Hepatocyte (in vitro differentiated cells): ENCODE data around the gene A3GALT2. TPM values are rescaled to one million over a fixed set of nuclear protein-coding genes. Genes with fewer than 3 reads are reported as not detected.

Source experiments
- DNase-seq: peaks from one replicate; pipeline ENCODE4 v3.0.0-alpha.2; 2016; ENCODE audit warnings: low spot score
- H2AFZ ChIP-seq: fragments of 200-600 bp; sonication (generic); 2 replicates; pipeline ENCODE4 v1.6.0; 2016; ENCODE audit warnings: antibody characterized with exemption, mild to moderate bottlenecking
- H3K27ac ChIP-seq: fragments of 200-600 bp; sonication (generic); 2 replicates; pipeline ENCODE4 v1.5.1; 2016; ENCODE audit warnings: mild to moderate bottlenecking
- H3K27me3 ChIP-seq: fragments of 200-600 bp; sonication (generic); 2 replicates; pipeline ENCODE4 v1.6.1; 2016
- H3K36me3 ChIP-seq: fragments of 200-600 bp; sonication (generic); replicated peaks from 2 replicates; pipeline ENCODE4 v1.5.1; 2016; ENCODE audit warnings: low read depth; ENCODE audit not compliant: insufficient read depth
- H3K4me1 ChIP-seq: fragments of 200-600 bp; sonication (generic); 2 replicates; pipeline ENCODE4 v1.5.1; 2016; ENCODE audit warnings: mild to moderate bottlenecking, moderate library complexity; ENCODE audit not compliant: insufficient read depth
- H3K4me2 ChIP-seq: fragments of 200-600 bp; sonication (generic); 2 replicates; pipeline ENCODE4 v1.6.0; 2016
- H3K4me3 ChIP-seq: fragments of 200-600 bp; sonication (generic); 2 replicates; pipeline ENCODE4 v1.5.1; 2016; ENCODE audit warnings: mild to moderate bottlenecking
- H3K79me2 ChIP-seq: fragments of 200-600 bp; sonication (generic); 2 replicates; pipeline ENCODE4 v1.6.0; 2017; ENCODE audit warnings: mild to moderate bottlenecking
- H3K9me2 ChIP-seq: fragments of 200-600 bp; sonication (generic); replicated peaks from 2 replicates; pipeline ENCODE4 v1.6.0; 2017; ENCODE audit warnings: mild to moderate bottlenecking; ENCODE audit not compliant: insufficient read depth
- H3K9me3 ChIP-seq: fragments of 200-600 bp; sonication (generic); 2 replicates; pipeline ENCODE4 v1.5.1; 2016; ENCODE audit warnings: low read depth, mild to moderate bottlenecking
- H4K20me1 ChIP-seq: fragments of 200-600 bp; sonication (generic); 2 replicates; pipeline ENCODE4 v1.6.0; 2016; ENCODE audit warnings: mild to moderate bottlenecking; ENCODE audit not compliant: insufficient read depth, poor library complexity, severe bottlenecking
- CTCF ChIP-seq: fragments of 200-600 bp; sonication (generic); IDR thresholded peaks from 2 replicates; pipeline ENCODE4 v1.5.1; 2016; ENCODE audit warnings: antibody characterized with exemption, mild to moderate bottlenecking; ENCODE audit not compliant: poor library complexity
- EZH2 ChIP-seq: fragments of 200-600 bp; sonication (generic); IDR thresholded peaks from 2 replicates; pipeline ENCODE4 v1.6.1; 2016; ENCODE audit warnings: antibody characterized with exemption, mild to moderate bottlenecking, borderline replicate concordance
- EZH2phosphoT487 ChIP-seq: fragments of 200-600 bp; sonication (generic); IDR thresholded peaks from one replicate; pipeline ENCODE4 v1.6.1; 2018; ENCODE audit warnings: antibody characterized with exemption, mild to moderate bottlenecking, low read depth, moderate library complexity; ENCODE audit not compliant: unreplicated experiment, severe bottlenecking
- WGBS: methylation state at CpG from one replicate; pipeline ENCODE4 v1.1.6; 2016; ENCODE audit warnings: low lambda C conversion rate; ENCODE audit errors: missing lambda C conversion rate; 5-methylcytosine and 5-hydroxymethylcytosine counted together
- polyA plus RNA-seq: library from polyadenylated mRNA; unstranded; fragments of >200 nt; fragmentation: Nextera tagmentation; extraction: Ambion mirVana; gene quantifications from 2 replicates; pipeline ENCODE4 v1.2.1, GENCODE V29; 2016
- total RNA-seq: library from RNA; depleted of rRNA; stranded (reverse); fragments of >200 nt; gene quantifications from 2 replicates; pipeline ENCODE4 v1.2.3, GENCODE V29; 2014

Gene A3GALT2
- total and polyA plus RNA-seq, 2 experiments from 2014 or later: not detected

- Histone ChIP-seq H3K36me3 (no peaks in the 10 kb centered on the region), H3K27me3 (no peaks in the 10 kb centered on the region), H3K4me2 (no peak overlapping the region), H4K20me1 (peaks cover 90% of the 10 kb centered on the region), H3K9me3 (no peaks in the 10 kb centered on the region), H3K9me2 (no peaks in the 10 kb centered on the region), H3K27ac (no peak overlapping the region), H3K4me1 (peaks cover 21% of the 10 kb centered on the region), H3K79me2 (peaks cover 95% of the 10 kb centered on the region), H3K4me3 (no peak overlapping the region), H2AFZ (no peak overlapping the region)
- TF ChIP-seq EZH2 (no peak), EZH2phosphoT487 (no peak), CTCF (no peak)
- WGBS: 97% methylated on average over 5 of the region's 5 CpGs
- no peak for DNase-seq
Measured at GRCh38 chr1:33263890-33264504, 56.9 kb downstream of the A3GALT2 start.

- no peaks in the 10 kb centered on the region for H3K9me2 ChIP-seq
- H4K20me1 ChIP-seq: peaks cover 74% of the 10 kb centered on the region
- no peaks in the 10 kb centered on the region for H3K9me3 ChIP-seq
- TF ChIP-seq EZH2 (no peak), CTCF (no peak), EZH2phosphoT487 (no peak)
- no peaks in the 10 kb centered on the region for H3K36me3 ChIP-seq
- no peak for DNase-seq
- H3K4me1 ChIP-seq: peaks cover 34% of the 10 kb centered on the region
- H3K27ac ChIP-seq: no peak overlapping the region
- no peak overlapping the region for H2AFZ ChIP-seq
- no peak overlapping the region for H3K4me3 ChIP-seq
- H3K4me2 ChIP-seq: no peak overlapping the region
- H3K79me2 ChIP-seq: peaks cover 88% of the 10 kb centered on the region
- H3K27me3 ChIP-seq: no peaks in the 10 kb centered on the region
- WGBS: 79% methylated on average over 7 of the region's 7 CpGs
Measured at GRCh38 chr1:33261344-33261743, 59.6 kb downstream of the A3GALT2 start.

- Histone ChIP-seq H3K79me2 (peaks cover 79% of the 10 kb centered on the region), H3K9me2 (no peaks in the 10 kb centered on the region)
Measured at GRCh38 chr1:33260439-33260838, 60.5 kb downstream of the A3GALT2 start.

More at GRCh38 chr1:33260439-33260838, 60.5 kb downstream of the A3GALT2 start:
- H4K20me1 ChIP-seq: peaks cover 65% of the 10 kb centered on the region
- H2AFZ ChIP-seq: no peak overlapping the region
- H3K4me1 ChIP-seq: peaks cover 34% of the 10 kb centered on the region
- H3K27ac ChIP-seq: no peak overlapping the region
- DNase-seq: no peak
- H3K9me3 ChIP-seq: no peaks in the 10 kb centered on the region
- no peak for TF ChIP-seq EZH2phosphoT487
- no peak for TF ChIP-seq EZH2
- no peak for TF ChIP-seq CTCF
- no peak overlapping the region for H3K4me3 ChIP-seq
- no peak overlapping the region for H3K4me2 ChIP-seq
- H3K27me3 ChIP-seq: no peaks in the 10 kb centered on the region
- WGBS: 89% methylated on average over 5 of the region's 5 CpGs
- no peaks in the 10 kb centered on the region for H3K36me3 ChIP-seq
